DMS79 treated with DMSO at 0.1 percent for 48 hours (cell line): ENCODE measurements around the gene KLK14.
A peak's percentile ranks its signal among the peaks of the same experiment; 100 is the strongest.

Experiments used
- DNase-seq: peaks from one replicate; lab custom pipeline; 2025; lab: John Stamatoyannopoulos, UW

The KLK14 gene

DNA sequence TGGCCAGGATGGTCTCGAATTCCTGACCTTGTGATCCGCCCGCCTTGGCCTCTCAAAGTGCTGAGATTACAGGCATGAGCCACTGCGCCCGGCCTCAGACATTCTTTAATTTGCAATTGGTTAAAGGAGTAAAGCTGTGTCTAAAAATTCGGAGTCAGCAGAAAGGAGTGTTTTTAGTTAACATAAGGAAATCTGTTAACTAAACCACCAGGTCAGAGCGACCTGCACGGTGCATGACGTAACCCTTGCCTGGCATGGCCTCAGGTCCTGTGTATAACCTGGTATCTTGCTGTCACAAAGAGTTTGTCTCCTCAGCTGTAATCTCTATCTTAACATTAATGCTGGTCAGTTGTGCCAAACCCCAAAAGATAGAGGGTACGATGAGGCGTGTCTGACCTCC, 38.4 kb downstream of the KLK14 start:
- no peak for DNase-seq

DNA sequence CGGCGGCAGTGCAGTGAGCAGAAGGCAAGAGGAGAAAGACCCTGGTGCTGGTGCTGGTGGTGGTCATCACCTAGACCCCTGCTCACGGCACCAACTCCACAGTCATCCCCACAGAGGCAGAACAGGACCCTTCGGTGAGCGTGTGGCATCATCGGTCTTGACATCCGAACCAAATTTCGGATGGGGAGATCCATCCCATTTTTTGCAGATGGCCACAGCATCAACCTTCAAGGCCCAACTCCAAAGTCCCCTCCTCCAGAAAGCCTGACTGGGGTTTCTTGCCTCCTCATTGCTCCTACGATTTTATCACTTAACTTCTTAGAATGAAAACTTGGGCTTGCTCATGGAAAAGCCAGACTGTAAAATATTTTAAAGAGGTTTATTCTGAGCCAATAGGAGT, 39.2 kb downstream of the KLK14 start:
- no peak for DNase-seq

DNA sequence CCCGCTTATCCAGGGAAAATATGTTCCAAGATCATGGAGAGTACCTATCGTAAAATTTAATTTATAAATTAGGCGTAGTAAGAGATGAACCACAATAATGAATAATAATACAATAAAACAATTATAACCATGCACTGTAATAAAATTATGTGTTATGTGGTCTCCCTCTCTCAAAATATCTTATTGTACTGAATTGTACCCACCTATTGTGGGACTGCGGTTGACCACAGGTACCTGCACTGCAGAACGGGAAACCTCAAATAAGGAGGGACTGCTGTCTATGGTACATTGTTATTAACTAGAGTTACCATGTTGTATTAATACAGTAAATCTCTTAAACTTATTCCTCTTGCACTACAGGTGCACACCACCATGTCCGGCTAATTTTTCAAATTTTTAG, 42.5 kb downstream of the KLK14 start:
- DNase-seq: no peak

DNA sequence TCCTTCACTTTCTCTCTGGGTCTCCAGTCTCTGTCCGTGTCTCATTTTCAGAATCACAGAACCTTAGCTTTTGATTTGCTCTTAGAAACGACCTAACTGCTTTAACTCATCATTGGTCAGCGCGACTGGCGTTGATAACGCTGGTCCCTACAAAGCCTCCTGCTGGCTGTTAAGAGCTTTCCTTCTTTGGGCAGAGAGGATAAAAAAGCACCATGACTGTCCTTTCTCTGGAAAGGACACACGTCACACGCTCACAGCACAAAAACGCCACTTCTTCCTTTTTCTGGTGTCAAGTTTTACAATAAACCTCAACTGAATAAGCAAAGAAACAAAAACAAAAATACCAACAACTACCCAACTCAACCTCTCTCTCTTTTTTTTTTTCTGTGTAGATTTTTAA, 46.2 kb downstream of the KLK14 start:
- no peak for DNase-seq

DNA sequence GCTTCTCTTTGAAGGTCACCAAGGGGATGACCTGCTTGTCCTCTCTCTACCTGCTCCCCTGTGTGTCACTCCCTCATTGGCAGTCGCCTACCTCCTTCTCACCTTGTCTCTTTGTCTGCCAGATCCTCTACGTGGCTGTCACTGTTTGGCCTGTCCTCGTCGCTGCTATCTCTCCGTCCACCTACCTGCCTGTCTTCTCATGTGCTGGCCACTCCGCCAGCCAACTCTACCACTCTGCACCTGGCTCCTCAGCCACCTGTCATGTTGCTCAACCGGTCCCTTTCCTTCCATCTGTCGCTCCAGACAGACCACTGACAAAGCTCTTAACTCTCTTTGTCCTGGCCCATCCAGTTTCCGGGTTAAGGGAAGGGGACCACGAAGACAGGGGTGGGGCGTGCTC, 48.0 kb downstream of the KLK14 start, which contains the start of gene KLK12:
KLK12 (minus strand) TSS at position 299 of the 400 bp plus-strand sequence. CDS start 381 bp downstream, outside the sequence.
- DNase-seq: peak; percentile 73

DNA sequence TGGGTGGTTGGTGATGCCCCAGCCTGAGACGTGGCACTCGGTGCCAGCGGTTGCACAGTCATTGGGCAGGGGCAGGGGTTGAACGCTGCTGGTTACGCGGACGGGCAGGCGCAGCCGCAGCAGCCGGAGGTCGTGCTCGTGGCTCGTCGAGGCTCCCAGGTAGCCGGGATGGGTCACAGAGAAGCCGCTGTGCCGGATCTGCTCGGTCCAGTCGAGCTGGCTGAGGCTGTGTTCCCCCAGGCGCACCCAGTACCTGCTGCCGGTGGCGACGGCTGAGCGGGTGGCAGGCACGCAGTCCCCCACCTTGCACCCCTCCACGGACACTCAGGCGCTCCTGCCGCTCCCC, 50.8 kb downstream of the KLK14 start:
- no peak for DNase-seq

DNA sequence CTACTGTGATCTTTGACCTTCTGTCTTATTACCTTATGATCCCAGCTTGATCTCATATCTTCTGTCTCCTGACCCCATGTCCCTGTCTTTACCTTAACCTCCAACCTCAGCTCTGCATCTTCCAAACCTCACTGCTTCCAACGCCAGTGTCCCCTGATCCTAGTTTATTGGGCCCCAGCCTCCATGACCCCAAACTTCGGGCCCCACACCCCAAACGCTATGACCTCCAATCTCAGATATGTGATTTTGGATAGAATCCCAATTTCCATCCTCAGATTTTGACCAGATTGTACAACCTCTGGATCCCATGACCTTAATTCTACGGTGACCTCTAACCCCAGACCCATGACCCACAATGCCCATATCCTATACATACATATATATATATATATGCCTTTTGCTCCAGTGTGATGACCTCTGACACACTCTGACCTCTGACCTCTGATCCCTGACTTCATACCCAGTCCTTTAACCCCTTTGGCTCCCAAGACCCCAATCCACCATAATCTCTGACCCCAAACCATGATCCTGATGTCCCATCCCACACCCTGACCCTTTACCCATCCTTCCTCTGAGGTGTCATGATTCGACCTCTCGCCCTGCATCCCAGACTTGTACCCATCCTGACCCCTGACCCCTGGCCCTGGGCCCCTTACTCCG, 51.3 kb downstream of the KLK14 start:
- no peak for DNase-seq

DNA sequence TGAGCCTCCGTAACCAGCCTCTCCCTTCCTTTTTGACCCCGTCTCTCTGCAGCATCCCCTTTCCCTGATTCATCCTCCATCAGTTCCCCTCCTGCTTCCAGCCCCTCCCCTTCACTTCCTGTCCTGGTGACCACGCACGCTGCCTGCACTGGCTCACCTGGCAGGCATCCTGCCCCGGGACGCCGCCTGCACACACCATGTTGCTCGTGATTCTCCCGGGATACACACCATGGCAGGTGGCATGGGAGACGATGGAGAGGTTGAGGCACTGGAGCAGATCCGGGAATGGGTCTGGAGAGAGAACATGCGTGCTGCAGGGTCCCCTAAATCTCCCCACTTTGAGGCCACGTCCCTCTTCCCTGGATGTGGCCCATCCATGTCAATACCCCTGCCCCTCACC, 52.1 kb downstream of the KLK14 start:
- DNase-seq: no peak

DNA sequence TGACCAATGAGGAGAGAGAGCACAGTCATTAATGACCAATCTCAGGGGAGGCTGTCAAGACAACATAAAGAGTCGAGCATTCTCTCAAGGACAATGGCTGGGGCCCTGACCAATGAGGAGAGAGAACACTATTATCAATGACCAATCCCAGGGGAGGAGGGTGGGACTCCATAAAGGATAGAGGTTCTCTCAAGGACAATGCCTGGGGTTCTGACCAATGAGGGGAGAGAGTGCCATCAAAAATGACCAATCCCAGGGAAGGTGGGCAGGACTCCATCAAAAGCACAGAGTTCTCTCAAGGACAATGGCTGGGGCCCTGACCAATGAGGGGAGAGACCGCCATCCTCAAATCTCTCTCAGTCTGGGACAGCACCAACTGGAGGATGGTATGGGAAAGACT, 53.0 kb downstream of the KLK14 start:
- DNase-seq: no peak
